Activated CD8-positive, alpha-beta memory T cell treated with anti-CD3 and anti-CD28 coated beads for 4 hours (primary cell): ENCODE measurements around the gene INO80.

Source experiments
- DNase-seq, 2 donors: peaks; one replicate each; pipeline ENCODE4 v3.0.0-alpha.2; 2020; ENCODE audit warnings: low read depth in 2 of 2

INO80 gene

GRCh38 chr15:40930430-40931299, 185.4 kb downstream of the INO80 start:
- no peak for DNase-seq

DNA sequence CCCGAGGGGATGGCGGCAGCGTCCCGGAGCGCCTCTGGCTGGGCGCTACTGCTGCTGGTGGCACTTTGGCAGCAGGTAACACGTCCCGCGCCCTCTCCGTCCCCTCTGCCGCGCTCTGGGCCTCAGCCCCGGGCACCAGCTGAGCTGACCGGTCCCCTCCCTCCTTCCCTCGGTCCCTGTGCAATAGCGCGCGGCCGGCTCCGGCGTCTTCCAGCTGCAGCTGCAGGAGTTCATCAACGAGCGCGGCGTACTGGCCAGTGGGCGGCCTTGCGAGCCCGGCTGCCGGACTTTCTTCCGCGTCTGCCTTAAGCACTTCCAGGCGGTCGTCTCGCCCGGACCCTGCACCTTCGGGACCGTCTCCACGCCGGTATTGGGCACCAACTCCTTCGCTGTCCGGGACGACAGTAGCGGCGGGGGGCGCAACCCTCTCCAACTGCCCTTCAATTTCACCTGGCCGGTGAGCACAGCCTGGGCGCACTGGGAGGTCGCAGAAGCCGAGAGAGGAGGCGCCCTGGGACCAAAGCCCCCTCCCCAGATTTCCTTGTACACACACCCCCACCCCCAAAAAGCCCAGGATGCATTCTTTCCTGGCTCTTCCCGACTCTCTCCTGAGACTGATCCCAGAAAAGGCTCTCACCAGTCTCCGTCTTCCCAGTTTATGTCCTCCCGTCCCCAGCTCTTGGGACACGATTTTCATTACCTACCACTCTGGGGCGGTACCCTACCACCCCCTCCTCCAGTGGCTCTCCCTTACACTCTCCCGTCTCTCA, 186.2 kb downstream of the INO80 start:
- DNase-seq: no peak
